Epithelial cell of prostate (primary cell): Measurements from ENCODE around the gene TEAD1.

ENCODE experiments used
- DNase-seq: peaks from one replicate; pipeline ENCODE4 v3.0.0-alpha.2; 2011; ENCODE audit warnings: low read depth, low spot score
- H3K27ac ChIP-seq: fragments of 450-650 bp; 2 replicates; pipeline ENCODE4 v1.5.1; 2017; ENCODE audit warnings: mild to moderate bottlenecking

Gene TEAD1

DNA sequence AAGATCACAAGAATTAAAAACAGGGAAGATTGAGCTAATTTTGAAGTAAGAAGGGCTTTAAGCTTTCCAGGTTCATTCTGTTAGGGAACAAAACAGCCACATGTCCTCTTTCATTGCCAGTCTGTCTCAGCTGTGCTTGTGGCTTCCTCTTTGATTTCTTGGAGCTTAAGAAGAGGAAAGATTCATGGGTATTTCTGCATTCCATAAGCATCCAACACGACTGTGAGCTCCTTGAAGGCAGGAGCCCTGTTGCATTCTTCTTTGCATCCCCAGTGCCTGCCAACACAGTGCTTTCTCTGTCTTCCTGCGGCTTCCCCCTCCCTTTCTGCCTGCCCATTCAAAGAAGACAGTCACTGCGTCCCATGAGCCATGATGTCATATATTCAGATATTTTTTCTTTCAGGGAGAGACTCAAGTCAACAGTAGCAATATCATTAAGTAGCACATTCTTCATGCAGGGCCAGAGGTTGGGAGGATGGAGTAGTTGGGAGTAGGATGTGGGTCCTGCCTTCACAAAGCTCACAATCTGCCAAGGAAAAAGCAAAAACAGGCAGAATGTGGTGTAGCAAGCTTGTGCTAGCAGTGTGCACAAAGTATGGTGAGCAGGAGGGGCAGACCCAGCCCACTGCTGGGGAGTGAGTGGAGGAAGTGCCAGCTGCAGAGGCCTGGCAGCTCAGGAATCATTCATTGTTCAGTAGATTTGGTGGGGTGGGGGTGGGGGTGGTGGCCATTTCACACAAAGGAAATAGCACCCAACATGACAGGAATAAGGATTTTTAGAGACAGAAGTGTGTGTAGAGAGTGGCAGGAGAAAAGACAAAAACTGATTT lies 172.8 kb downstream of the TEAD1 start:
- H3K27ac ChIP-seq: no peak overlapping the region
- no peak for DNase-seq

- DNase-seq: no peak
- no peak overlapping the region for H3K27ac ChIP-seq
These were observed 174.2 kb downstream of the TEAD1 start for GRCh38 chr11:12848413-12848812.

DNA sequence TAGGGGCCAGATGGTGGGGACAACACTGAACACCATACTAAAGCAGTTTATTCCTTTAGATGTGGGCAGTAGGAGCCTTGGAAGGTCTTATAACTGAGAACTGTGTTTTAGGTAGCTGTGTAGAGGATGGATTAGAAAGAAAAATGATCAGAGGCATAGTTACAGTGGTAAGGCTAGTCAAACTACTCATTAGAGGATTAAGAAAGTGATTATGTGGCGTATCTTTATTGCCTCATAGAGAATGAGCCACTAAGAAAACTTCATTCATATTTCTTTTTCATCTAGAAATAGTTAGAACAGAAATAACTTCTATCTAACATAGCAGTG lies 179.1 kb downstream of the TEAD1 start:
- H3K27ac ChIP-seq: peak overlapping the region; percentile 76
- DNase-seq: no peak

- H3K27ac ChIP-seq: peak overlapping the region; percentile 76
- DNase-seq: no peak
These were observed 179.6 kb downstream of the TEAD1 start for GRCh38 chr11:12853652-12854296.

GRCh38 chr11:12854297-12854661 lies 180.1 kb downstream of the TEAD1 start:
- no peak for DNase-seq

GRCh38 chr11:12854829-12855228 lies 180.6 kb downstream of the TEAD1 start:
- H3K27ac ChIP-seq: no peak overlapping the region
- no peak for DNase-seq

More at GRCh38 chr11:12854297-12854661, 180.1 kb downstream of the TEAD1 start:
- H3K27ac ChIP-seq: no peak overlapping the region

- H3K27ac ChIP-seq: no peak overlapping the region
- no peak for DNase-seq
These were observed 182.1 kb downstream of the TEAD1 start for GRCh38 chr11:12856338-12856737.

DNA sequence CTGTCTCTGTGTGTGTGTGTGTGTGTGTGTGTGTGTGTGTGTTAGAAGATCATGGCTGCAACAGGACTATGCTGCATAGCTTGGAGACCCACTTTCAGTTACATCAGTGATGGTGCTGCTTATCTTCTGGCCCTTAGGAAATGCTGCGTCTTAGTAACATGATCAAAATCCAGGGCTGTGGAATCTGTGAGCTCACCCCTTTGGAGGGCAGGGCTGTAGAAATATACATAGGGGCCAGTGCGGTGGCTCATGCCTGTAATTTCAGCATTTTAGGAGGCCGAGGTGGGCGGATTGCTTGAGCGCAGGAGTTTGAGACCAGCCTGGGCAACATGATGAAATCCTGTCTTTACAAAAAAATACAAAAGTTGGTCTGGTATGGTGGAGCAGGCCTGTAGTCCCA lies 183.4 kb downstream of the TEAD1 start:
- no peak overlapping the region for H3K27ac ChIP-seq
- no peak for DNase-seq

GRCh38 chr11:12859872-12860657 lies 185.8 kb downstream of the TEAD1 start:
- DNase-seq: no peak
- H3K27ac ChIP-seq: no peak overlapping the region

DNA sequence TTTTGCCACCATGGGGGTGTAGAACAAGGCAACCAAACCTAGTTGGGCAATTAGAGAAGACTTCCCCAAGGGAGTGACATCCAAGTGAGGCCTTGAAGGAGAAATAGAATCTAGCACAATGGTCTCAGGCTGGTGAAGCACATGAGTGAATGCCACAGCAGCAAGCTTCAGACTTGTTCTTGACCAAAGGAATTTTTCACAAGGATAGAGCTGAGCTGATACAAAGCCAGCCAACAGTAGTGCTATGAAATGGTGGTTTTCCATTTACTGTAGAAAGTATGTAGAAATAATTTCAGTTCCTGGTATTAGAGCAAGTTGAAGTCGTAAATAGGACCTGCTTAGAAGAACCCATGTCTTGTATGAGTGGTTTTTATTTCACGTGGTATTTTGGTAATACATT lies 186.6 kb downstream of the TEAD1 start:
- no peak for DNase-seq
- no peak overlapping the region for H3K27ac ChIP-seq

- DNase-seq: no peak
- H3K27ac ChIP-seq: no peak overlapping the region
These were observed 188.7 kb downstream of the TEAD1 start for GRCh38 chr11:12862696-12863469.

GRCh38 chr11:12863605-12864121 lies 189.4 kb downstream of the TEAD1 start:
- H3K27ac ChIP-seq: no peak overlapping the region
- no peak for DNase-seq

DNA sequence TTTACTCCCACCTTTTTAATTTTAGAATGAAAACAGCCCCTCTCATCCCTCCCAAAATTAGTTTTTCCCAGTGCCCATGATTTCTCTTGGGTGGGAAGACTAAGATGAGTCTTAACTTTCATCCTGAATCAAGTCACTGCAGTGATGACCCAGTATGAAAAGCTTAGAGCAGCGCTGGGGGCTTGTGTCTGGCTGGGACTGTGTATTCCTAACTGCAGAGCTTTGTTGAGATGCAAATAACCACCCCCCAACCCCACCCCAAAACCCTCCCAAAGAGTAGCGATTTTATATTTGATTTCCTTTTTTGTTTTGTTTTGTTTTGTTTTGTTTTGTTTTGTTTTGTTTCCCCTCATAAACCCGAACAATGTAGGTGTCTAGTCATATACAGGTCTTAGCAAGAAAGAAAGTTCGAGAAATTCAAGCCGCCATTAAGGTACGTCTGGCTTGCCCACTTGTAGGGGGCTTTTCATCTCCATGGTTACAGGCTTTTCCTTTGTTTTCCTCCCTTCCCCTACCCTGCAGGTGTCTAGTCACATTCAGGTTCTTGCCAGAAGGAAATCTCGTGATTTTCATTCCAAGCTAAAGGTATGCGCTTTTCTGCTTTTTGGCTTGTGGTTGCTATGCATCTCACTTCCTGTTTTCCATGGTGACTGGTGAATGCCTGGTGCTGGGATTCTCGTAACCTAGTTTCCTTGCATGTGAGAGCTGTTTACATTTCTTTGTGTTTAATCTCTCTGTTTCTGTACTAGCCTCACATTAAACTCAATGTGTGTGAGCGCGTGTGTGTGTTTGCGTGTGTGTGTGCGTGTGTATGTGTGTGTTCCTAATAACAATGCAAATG lies 190.3 kb downstream of the TEAD1 start:
- no peak overlapping the region for H3K27ac ChIP-seq
- no peak for DNase-seq

DNA sequence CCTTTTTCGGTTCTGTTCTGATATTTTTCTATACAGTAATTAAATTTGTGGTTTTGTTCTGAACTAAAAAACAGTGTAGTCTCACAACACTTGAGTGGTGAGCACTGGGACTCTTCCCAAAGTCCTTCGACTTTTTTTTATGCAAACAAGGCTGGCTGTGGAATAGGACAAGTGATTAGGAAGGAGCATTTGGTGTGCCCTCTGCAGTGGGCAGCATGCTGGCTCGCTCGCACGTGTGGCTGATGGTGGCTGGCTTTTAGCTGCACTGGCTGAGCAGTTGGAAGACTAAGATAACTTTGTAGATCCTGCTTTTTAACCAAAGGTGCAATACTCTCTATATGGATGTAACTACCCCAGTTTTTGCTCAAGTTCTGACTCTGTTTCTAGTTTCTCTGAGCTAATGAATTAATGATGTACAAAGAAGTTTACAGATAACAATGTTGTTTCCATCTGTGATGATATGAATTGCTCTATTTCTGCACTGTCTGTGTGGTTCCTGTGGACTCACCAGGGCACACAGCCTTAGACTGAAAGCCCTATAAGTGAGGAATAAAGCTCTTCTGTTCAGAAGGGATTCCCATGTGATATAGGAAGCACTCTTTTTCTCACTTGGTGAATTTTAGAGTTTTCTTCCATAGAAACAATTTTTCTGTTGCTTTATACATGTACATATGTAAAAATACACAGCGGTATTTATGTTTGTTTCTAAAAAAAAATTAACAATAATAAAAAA lies 191.8 kb downstream of the TEAD1 start:
- no peak overlapping the region for H3K27ac ChIP-seq
- no peak for DNase-seq

DNA sequence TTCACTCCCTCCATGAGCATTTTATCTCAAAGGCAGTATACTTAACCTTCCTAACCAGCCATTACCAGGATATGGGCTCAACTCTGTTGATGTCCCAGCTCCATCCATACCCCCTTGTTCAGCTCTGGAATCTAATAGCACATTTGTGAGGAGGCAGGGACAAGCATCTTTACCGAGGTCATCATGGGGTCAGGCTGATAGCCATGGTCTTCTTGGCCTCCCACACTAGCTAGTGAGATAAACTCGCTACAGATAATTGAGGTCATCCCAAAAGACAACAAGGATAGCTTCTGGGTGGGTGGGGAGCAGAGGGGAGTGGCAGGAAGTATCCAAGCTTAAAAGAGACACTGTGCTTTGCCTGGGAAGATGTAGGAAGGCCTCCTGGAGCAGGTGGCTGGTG lies 193.3 kb downstream of the TEAD1 start:
- no peak overlapping the region for H3K27ac ChIP-seq
- DNase-seq: no peak

DNA sequence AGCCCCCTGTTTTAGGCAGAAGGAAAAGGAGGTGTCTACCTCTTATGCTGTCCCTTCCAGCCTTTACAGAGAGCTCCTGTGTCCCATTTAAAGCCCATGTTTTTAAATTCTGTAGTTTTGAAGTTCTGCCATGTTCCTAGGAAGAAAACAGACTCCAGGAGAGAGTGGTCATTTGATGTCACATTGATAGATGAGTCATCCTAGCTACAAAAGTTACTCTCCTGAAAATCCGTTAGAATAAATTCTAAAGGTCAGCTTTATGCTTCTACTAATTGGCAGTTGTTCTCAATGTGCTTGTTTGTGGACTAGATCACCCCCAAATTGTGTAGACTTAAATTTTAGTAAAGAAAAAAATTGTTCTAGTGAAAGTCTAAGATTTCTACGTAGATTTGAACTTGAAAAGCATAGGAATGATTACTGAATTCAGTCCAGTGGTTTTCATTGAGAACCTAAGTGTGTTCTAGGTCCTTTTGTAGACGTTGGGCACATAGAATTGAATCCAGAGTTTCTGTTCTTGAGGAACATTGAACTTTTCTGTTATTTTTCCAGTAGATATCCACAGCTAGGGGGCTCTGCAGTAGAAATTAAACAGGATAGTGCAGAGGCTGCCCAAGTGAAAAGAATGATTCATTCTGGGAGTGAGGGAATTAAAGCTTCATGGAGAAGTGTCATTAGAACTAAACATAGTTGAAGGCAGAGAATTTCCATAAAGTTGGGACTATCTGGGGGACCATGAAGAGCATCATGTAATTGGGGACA lies 194.3 kb downstream of the TEAD1 start:
- no peak overlapping the region for H3K27ac ChIP-seq
- no peak for DNase-seq

- no peak for DNase-seq
- H3K27ac ChIP-seq: no peak overlapping the region
These were observed 197.0 kb downstream of the TEAD1 start for GRCh38 chr11:12871241-12871640.

DNA sequence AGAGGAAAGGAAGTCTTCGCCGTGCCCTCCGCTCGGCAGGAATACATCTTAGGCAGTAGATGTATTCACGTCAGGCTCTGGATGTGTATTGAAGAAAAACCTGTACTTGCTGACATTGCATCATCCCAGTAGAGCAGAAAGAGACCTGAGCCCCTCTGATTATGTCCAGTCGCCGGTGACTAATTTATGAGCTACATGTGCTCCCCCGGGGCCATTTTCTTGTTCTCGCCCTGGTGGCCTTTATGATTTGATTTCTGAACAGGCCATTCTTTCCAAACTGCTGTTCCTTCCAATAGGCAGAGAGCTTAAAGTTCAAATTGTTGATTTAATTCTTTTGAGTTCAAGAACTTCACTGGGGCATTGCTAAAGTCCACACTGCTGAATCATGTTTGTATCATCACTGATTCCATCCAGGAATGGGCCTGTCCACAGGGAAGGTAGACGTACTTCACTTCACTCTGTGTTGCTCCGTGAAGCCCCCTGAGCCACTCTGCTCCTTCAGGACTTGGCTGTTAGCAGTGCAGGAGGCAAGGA lies 197.6 kb downstream of the TEAD1 start:
- DNase-seq: no peak
- no peak overlapping the region for H3K27ac ChIP-seq
